HAP-1 (cell line): Measurements from ENCODE around the gene SLC25A22.

Source experiments
- DNase-seq, 2 experiments: peaks; one replicate each; pipeline ENCODE4 v3.0.0-alpha.2; 2016 to 2020; ENCODE audit warnings: low spot score in 2 of 2
- H3K27me3 ChIP-seq: fragments of 250-450 bp; sonication (Bioruptor Pico); 2 replicates; pipeline ENCODE4 v1.5.1; 2020; ENCODE audit warnings: low read depth, mild to moderate bottlenecking, moderate library complexity
- H3K36me3 ChIP-seq: fragments of 250-450 bp; sonication (Bioruptor Pico); replicated peaks from 2 replicates; pipeline ENCODE4 v1.5.1; 2020; ENCODE audit warnings: mild to moderate bottlenecking
- H3K4me1 ChIP-seq: fragments of 250-450 bp; sonication (Bioruptor Pico); 2 replicates; pipeline ENCODE4 v1.5.1; 2020; ENCODE audit warnings: mild to moderate bottlenecking
- H3K4me3 ChIP-seq: fragments of 250-450 bp; sonication (Bioruptor Pico); 2 replicates; pipeline ENCODE4 v1.5.1; 2020; ENCODE audit warnings: mild to moderate bottlenecking, moderate library complexity
- H3K9me3 ChIP-seq: fragments of 250-450 bp; sonication (Bioruptor Pico); 2 replicates; pipeline ENCODE4 v1.5.1; 2020; ENCODE audit warnings: mild to moderate bottlenecking, moderate library complexity
- in situ Hi-C: fragments of 300-500 bp; cut with MboI; formaldehyde crosslinking; loops from 3 replicates; pipeline ENCODE4 v1.14.3; 2020; ENCODE audit warnings: low sequenced_read_pairs, inconsistent platforms, mixed read lengths

Gene SLC25A22

DNA sequence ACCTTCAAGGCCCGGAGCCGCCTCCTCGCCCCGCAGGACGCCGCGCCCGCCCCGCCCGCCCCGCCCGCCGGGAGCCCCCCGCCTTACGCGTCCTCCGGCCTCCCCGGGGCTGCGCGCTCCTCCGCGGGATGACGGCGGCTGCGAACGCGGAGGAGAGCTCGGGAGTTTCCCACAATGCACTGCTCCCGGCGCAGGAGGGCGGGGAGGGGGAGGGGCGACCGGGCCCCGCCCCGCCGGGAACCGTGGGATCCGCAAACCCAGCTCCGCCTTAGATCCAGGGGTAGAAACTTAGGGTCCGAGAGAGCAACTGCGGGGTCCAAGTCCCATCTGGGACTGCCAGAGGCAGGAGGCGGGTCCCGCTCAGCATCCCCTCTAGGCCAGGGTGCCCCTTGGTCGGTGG is 8.1 kb downstream of the SLC25A22 start, which contains the start of gene CEND1:
CEND1 (minus strand) TSS at position 148 of the 400 bp plus-strand sequence. CDS start 1,514 bp downstream, outside the sequence.
- Histone ChIP-seq H3K4me1 (no peaks in the 10 kb centered on the region), H3K9me3 (no peaks in the 10 kb centered on the region), H3K27me3 (no peaks in the 10 kb centered on the region), H3K4me3 (no peak within 1 kb of the TSS), H3K36me3 (peaks cover 24% of the 10 kb centered on the region)
- in situ Hi-C loops = no loop called here
- no peak for DNase-seq

DNA sequence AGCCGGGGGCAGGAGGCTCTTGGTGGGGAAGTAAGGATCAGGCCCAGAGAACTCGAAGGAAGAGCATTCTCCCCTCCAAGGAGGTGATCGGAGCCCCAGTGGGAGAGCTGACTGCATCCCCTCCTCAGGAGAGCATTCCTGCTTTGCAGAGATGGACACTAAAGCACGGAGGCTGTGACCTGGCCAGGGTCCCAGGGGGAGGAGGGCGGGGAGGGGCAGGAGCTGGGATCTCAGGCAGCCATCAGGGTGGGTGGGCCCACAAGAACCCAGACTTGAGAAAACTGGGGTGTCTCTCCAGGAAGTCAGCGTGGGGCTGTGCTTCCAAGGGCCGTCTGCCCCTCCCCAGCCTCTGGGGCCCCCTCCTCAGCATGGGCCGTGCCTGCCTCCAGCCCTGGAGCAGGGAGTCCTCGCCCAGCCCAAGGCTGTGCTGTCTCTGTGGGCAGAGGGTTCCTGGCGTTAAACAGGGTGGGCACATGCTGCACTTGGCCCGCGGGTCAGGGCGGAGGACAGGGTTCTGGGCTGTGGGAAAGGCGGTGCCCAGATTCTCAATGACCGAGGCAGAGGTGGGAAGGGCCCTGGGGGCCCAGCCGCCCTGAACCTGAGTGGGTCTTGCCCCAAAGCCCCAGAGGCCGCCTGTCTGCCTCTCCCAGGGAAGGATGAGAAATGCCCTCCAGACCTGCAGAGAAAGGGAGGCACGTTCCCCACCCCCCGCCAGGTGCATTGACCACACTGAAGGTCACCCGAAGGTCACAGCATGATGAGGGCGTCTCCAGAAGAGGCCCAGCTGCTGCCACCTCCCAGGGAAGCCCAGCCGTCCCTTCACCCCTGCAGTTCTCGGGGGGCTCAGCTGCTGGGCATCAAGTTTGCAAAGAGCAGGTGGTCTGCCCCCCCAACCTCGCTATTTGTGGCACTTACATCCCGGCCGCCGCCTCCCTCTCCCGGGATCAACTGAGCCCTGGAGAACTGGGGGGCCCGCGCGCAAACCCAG is 8.8 kb downstream of the SLC25A22 start:
- Histone ChIP-seq H3K27me3 (no peaks in the 10 kb centered on the region), H3K4me3 (no peak overlapping the region), H3K9me3 (no peaks in the 10 kb centered on the region), H3K36me3 (peaks cover 19% of the 10 kb centered on the region), H3K4me1 (no peaks in the 10 kb centered on the region)
- DNase-seq = no peak
- in situ Hi-C loops = no loop called here

DNA sequence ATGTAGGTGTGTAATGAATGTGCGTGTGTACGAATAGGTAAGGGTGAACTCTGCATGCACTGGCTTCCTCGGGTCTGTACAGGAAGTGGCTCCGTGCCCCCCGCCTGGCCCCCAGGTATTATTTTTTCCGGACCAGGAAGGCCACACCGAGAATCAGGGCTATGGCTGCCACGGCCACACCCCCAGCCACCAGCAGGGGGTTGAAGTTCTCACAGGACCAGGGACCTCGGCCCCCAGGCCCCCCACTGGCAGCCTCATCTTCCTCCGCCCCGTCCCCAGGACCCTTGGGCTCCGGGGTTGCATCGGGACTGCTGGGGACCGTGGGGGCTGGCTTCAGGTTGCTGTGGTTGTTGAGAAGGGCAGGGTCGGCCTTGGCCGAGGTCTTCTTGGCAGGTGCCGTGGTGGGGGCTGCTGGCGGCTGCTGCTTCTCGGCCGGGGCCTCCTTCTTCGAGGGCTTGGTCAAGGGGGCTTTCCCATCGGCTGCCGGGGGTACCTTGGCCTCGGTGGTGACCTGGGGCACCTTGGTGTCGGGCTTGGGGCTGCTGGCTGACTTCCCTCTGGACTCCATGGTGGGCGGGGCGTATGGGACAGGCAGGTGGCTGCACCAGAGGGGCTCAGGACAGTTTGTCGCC is 10.0 kb downstream of the SLC25A22 start:
- Histone ChIP-seq H3K4me3 (no peak overlapping the region), H3K9me3 (no peaks in the 10 kb centered on the region), H3K36me3 (peaks cover 9% of the 10 kb centered on the region; the same call in 1 of the 2 replicates), H3K4me1 (no peaks in the 10 kb centered on the region), H3K27me3 (no peaks in the 10 kb centered on the region)
- no peak for DNase-seq
- in situ Hi-C loops = no loop called here

DNA sequence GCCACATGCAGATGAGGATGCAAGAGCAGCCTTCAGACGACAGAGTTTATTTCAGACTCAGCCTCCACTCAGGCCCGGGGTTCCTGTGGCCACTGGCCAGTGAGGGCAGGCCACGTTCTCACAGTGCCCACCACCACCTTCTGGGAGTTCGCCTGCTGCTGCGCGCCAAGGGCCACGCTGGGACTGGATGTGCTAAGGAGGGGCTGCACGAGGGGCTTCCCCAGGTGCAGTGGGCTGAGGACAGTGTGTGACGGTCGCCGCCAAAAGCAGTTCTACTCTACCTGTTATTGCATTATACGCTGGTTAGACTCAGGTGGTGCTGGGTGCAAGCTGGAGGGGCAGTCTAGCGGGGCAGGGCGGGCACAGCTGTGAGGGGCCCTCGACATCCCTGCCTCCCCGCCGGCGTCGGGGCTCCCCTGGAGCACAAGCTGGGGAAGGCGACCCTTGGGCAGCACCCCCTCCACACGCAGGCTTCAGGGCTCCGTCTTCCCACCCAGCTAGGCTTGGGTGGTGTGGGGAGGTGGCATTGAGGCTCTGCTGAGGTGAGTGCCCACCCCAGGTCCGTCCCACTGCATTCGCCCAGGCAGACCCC is 10.9 kb downstream of the SLC25A22 start:
- in situ Hi-C loops = no loop called here
- Histone ChIP-seq H3K4me3 (no peak overlapping the region), H3K36me3 (peaks cover 7% of the 10 kb centered on the region; the same call in 1 of the 2 replicates), H3K4me1 (no peaks in the 10 kb centered on the region), H3K27me3 (no peaks in the 10 kb centered on the region), H3K9me3 (no peaks in the 10 kb centered on the region)
- DNase-seq = no peak

DNA sequence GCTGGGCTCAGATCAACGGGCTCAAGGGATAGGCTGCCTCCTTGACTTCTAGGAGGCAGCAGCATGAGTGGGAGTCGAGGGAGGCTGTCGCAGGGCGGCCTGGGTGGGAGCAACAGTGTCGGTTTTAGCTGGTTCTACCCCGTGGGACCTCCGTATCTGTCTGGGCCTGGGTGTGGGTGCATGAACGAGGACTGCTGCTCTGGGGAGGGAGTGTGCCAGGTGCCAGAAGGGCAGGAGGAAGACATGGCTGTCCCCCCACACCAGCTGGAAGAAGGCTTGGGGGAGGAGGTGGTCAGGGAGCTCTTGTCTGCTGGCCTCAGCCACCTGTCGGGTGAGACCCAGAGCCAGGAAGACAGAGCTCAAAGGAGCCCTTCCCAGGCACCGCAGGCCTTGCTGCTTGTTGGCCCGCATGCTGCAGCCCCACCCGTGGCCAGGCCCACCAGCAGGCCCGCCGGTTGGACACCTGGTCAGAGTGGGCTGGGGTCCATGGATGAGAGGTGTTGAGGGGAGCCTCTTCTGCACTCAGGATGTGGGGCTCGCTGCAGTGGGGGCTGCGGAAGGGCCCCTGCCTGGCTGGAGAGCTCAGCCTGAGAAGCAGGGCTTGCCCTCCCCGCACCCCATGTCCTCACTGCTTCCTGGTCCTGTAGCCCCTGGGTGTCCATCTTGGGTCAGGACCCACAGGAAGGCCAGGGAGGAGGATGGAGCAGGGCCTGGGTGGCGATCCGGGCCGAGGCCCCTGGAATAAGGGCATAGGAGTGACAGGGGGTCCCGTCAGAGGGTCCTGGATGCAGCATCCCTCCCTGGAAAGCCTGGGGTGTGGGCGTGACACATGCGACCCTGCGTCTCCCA is 11.6 kb downstream of the SLC25A22 start:
- in situ Hi-C loops = no loop called here
- Histone ChIP-seq H3K4me3 (no peak overlapping the region), H3K36me3 (peaks cover 2% of the 10 kb centered on the region; the same call in 1 of the 2 replicates), H3K27me3 (no peaks in the 10 kb centered on the region), H3K4me1 (no peaks in the 10 kb centered on the region), H3K9me3 (no peaks in the 10 kb centered on the region)
- no peak for DNase-seq

DNA sequence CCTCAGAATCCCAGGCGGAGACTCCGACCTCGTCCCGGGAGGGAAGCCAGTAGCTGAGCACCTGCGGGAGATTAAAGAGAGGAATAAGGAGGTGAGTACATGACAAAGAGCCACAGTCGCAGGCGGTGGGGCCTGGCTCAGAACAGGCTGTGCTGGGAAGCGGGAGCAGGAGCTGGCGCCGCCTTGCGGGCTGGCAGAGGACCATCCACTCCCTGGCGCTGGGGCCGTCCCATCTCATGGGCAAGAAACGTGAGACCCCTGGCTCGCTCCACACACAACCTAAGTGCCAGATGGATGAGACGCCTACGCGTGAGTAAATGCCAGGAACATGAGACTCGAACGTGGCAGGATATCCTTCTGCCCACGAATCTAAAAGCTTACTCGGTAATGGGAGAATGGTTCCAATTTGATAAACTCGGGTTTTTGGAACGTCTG is 14.5 kb downstream of the SLC25A22 start:
- peaks cover under 1% of the 10 kb centered on the region; the same call in 1 of the 2 replicates for H3K4me1 ChIP-seq
- no peaks in the 10 kb centered on the region for H3K27me3 ChIP-seq
- no peaks in the 10 kb centered on the region for H3K9me3 ChIP-seq
- H3K4me3 ChIP-seq = no peak overlapping the region
- DNase-seq = peak in 1 of 2 experiments; percentile 60
- in situ Hi-C loops = no loop called here
- peaks cover 7% of the 10 kb centered on the region for H3K36me3 ChIP-seq

DNA sequence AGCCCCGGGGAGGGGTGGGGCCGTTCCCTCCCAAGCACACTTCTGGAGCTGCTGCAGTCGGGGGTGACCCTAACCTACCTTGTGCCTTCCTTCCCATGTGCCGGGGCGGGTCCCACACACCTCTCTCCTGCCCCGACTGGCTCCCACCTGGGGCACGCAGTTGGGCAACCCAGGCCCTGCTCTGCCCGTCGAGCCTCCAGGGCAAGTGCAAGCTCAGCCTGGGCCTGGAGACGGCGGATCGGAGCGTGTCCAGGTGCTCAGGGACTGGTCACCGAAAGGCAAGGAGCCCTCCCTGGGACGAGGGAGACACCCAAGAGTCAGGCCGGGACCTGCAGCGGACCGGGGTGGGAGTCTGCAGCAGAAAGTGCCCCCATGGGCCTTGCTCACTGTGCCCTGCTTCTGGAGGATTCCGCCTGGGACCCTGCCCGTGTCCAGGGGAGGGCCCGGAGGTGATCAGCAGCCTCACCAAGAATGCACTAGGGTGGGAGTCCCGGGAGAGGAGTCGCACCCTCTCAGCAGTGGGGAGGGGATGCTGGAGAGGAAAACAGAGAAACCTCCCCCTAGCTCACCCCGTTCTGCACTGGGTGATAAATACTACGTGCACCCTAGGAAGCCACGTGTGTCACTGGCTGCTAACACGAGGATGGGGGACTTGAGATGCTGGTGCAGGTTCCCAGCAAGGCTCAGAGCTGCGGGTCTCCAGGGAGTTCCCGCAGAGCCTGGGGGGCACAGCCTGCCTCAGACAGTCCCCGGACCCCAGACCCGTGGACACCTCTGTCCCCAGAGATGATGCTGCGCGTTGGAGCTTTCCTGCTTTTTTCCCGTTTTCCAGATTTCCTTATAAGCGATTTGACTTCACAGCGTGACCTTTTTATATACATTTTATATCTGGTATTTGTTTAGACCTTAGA is 15.6 kb downstream of the SLC25A22 start:
- Histone ChIP-seq H3K27me3 (no peaks in the 10 kb centered on the region), H3K36me3 (peaks cover 10% of the 10 kb centered on the region), H3K4me3 (no peak overlapping the region), H3K9me3 (no peaks in the 10 kb centered on the region), H3K4me1 (peaks cover 5% of the 10 kb centered on the region)
- in situ Hi-C loops = no loop called here
- DNase-seq = no peak

DNA sequence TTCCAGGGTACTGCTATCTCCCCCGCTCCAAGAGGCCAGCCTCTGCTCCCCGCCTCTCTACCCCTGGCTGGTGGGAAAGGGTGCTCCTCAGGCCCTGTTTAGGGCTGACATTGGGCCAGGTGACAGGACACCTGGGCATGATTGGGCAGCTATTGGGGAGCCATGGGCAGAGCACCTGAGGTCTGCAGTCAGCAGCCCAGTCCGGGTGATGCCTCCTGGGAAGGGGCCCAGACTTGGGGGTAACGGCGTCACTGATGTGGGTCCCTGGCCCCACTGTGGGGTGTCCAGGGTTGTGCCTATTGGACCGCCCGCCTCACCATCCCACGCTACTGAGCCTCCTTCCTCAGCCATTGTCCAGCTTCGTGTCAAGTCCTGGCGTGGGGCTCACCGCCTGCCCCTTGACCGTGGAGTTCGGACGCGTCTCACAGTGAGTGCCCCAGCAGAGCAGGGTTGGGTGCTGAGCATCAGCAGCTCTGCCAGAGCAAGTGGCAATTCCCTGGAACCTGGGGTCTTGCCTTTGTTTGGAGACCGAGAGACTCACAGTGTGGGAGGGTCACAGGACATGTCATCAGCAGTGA is 18.0 kb downstream of the SLC25A22 start:
- Histone ChIP-seq H3K27me3 (no peaks in the 10 kb centered on the region), H3K4me1 (peaks cover 11% of the 10 kb centered on the region), H3K36me3 (peaks cover 12% of the 10 kb centered on the region), H3K4me3 (no peak overlapping the region), H3K9me3 (no peaks in the 10 kb centered on the region)
- in situ Hi-C loops = no loop called here
- DNase-seq = no peak

DNA sequence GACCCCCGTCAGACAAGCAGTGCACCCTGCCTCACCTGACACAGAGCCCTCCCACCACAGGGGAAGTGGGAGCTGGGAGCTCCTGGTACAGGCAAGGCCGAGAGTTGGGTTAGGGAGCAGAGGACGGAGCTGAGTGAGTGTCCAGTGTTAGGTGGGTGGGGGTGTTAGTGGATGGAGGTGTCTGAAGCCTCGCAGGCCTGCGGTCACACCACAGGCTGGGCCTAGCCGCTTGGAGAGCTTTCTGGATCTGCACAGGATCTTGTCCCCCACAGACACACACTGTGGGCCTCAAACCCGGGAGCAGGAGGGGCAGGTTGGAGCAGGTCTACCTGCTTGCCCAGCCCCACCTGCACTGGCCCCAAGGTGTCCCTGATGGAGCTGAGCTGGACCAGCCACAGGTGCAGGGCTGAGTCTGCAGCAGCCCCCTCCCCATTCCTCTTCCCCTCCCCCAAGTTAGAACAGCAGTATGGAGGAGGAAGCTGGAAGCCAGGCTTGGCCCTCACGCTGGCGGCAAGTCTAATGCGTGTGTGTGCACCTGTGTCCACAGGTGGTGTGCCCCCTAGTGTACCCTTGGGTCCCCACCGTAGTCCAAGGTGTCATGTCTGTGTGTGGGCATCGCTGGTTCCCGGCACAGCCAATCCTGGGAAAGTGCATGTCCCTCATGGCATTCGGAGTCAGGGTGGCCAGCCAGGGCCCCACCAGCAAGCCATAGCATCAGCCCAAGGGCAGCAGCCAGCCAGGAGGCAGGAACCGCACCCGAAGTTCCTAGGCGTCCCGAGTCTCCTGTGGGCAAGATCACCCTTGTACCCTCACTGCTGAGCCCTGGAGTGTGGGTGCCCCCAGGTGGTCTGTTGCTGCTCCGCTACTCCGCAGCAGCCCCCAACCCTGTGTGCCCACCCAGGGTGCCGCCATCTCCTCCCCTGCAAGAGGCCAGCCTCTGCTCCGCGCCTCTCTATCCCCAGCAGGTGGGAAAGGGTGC is 18.8 kb downstream of the SLC25A22 start:
- DNase-seq = no peak
- Histone ChIP-seq H3K9me3 (no peaks in the 10 kb centered on the region), H3K36me3 (peaks cover 17% of the 10 kb centered on the region), H3K4me1 (peaks cover 11% of the 10 kb centered on the region), H3K4me3 (no peak overlapping the region), H3K27me3 (no peaks in the 10 kb centered on the region)
- in situ Hi-C loops = no loop called here

DNA sequence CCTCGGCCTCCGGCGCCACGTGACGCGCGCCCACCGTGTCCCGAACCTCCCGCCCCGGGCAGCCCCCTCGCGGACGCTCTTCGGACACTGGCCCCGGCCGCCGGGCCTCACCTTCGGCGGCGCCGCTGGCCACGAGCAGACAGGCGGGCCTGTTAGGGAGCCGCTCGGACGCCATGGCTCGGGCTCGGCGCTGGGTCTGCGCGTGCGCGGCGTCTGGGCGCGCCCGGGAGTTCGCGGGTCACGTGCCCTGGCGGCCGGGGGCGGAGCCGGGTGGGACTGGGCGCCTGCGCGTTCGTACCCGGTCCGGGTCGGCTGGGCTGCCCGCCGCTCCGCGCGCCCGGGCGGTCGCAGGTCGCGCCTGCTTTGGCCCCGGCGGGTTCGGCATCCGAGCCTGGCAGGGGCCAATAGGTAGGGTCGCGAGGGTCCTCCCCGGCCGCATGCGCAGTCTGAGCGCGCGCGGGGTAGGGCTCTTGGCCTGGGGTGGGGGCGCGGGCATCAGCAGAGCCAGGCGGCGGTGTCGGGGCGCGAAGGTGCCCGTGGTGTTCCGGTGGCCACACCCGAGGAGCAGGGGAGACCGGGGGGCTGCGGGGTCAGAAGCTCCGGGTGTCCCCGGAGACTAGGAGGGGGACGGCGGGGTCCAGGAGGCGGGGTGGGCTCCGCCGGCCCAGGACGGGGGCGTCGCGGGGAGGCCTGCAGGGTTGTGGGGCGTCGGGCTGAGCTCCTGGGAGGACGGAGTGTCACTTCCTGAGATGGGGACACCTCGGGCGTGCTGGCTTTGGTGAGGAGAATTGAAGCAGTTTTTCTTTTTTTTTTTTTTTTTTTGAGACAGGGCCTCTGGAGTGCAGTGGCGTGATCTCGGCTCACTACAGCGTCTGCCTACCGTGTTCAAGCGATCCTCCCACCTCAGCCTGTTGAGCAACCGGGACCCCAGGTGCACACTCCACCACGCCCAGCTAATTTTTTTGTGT is 20.5 kb downstream of the SLC25A22 start, which contains the start of gene GATD1:
GATD1 (minus strand) TSS at position 200 of the 968 bp plus-strand sequence; CDS start at position 175, 25 bp downstream.
- H3K4me3 ChIP-seq = peak within 1 kb of the TSS; percentile 91
- H3K4me1 ChIP-seq = peaks cover 11% of the 10 kb centered on the region
- in situ Hi-C loops = no loop called here
- DNase-seq = peak; percentile 84 to 95
- H3K27me3 ChIP-seq = no peaks in the 10 kb centered on the region
- no peaks in the 10 kb centered on the region for H3K9me3 ChIP-seq
- H3K36me3 ChIP-seq = peaks cover 34% of the 10 kb centered on the region
